GM12878 (cell line): ENCODE results near the gene RBBP5. TPM values are rescaled to one million over a fixed set of nuclear protein-coding genes. Genes with fewer than 3 reads are reported as not detected.

Experiments
- ATAC-seq: fragments of 200-7000 bp; cut with Tn5 transposase; 3 replicates; pipeline ENCODE4 v1.9.1; 2020; ENCODE audit warnings: mild to moderate bottlenecking, moderate library complexity
- BruUV-seq: library from RNA; stranded (reverse); fragments of 400-500 nt; replicated peaks from 2 replicates; lab custom pipeline; 2021; lab: Mats Ljungman, UMichigan
- CTCF ChIA-PET: fragments of 300-600 bp; sonication (Branson Sonifier 250); formaldehyde crosslinking; extraction: SDS; loops from one replicate; lab custom pipeline; 2021; ENCODE audit warnings: inconsistent platforms; lab: Yijun Ruan, JAX
- POLR2A ChIA-PET: fragments of 350-600 bp; formaldehyde crosslinking; extraction: SDS; loops from one replicate; lab custom pipeline; 2021; ENCODE audit warnings: inconsistent platforms; lab: Charles Lee
- RAD21 ChIA-PET: fragments of 300-600 bp; sonication (Branson Sonifier 250); formaldehyde crosslinking; loops from one replicate; lab custom pipeline; 2023; ENCODE audit warnings: antibody characterized with exemption; ENCODE audit not compliant: unreplicated experiment; lab: Charles Lee
- SMC1A ChIA-PET: fragments of 300-600 bp; sonication (Branson Sonifier 250); formaldehyde crosslinking; loops from one replicate; lab custom pipeline; 2023; ENCODE audit not compliant: unreplicated experiment, uncharacterized antibody; lab: Charles Lee
- DNase-seq: peaks from one replicate; pipeline ENCODE4 v3.0.0-alpha.2; 2011; ENCODE audit warnings: low read depth, low spot score
- FAIRE-seq: peaks from 3 replicates; lab custom pipeline; 2011; peaks lifted over from hg19 to GRCh38; lab: Jason Lieb, UNC
- H2AFZ ChIP-seq: 2 replicates; pipeline ENCODE4 v1.6.0; 2011; ENCODE audit warnings: low read depth, low read length, control low read depth; ENCODE audit not compliant: control insufficient read depth
- H3K27ac ChIP-seq: 2 replicates; pipeline ENCODE4 v1.5.1; 2011; ENCODE audit warnings: control low read depth; ENCODE audit not compliant: control insufficient read depth, insufficient read depth
- H3K27me3 ChIP-seq, 2 experiments: replicated peaks in 1 of 2; 2 replicates each; pipeline versions ENCODE4 v1.6.0 to v1.6.1; 2011; ENCODE audit warnings: low read length in 1 of 2; ENCODE audit not compliant: control insufficient read depth in 2 of 2, insufficient read depth in 2 of 2
- H3K36me3 ChIP-seq, 2 experiments: 2 replicates each; pipeline ENCODE4 v1.5.1; 2011; ENCODE audit warnings: low read length in 1 of 2; ENCODE audit not compliant: control insufficient read depth in 2 of 2, insufficient read depth in 2 of 2
- H3K4me1 ChIP-seq: 2 replicates; pipeline ENCODE4 v1.6.1; 2011; ENCODE audit warnings: mild to moderate bottlenecking, low read length, moderate library complexity, mixed read lengths; ENCODE audit not compliant: control insufficient read depth, insufficient read depth
- H3K4me2 ChIP-seq: 2 replicates; pipeline ENCODE4 v1.6.0; 2011; ENCODE audit warnings: control low read depth; ENCODE audit not compliant: control insufficient read depth, insufficient read depth
- H3K4me3 ChIP-seq: fragments of 200-600 bp; sonication (generic); 2 replicates; pipeline ENCODE4 v1.5.1; 2016
- H3K79me2 ChIP-seq: 2 replicates; pipeline ENCODE4 v1.6.0; 2011; ENCODE audit warnings: low read length; ENCODE audit not compliant: control insufficient read depth, insufficient read depth
- H3K9ac ChIP-seq: 2 replicates; pipeline ENCODE4 v1.8.0; 2011; ENCODE audit warnings: low read length, control low read depth, mixed read lengths; ENCODE audit not compliant: control insufficient read depth, insufficient read depth
- H3K9me3 ChIP-seq: replicated peaks from 3 replicates; pipeline ENCODE4 v1.5.1; 2011; ENCODE audit warnings: mild to moderate bottlenecking, low read length; ENCODE audit not compliant: control insufficient read depth, insufficient read depth
- H4K20me1 ChIP-seq: 2 replicates; pipeline ENCODE4 v1.6.0; 2011; ENCODE audit not compliant: control insufficient read depth, insufficient read depth
- CEBPB ChIP-seq, 2 experiments: fragments of 150-350 bp in 1 of 2; IDR thresholded peaks; 2 replicates each; pipeline ENCODE4 v1.6.1; 2012 to 2014; ENCODE audit warnings: low read depth in 2 of 2, low read length in 2 of 2, borderline replicate concordance in 1 of 2, inconsistent platforms in 1 of 2
- HDGF ChIP-seq: fragments of 450-650 bp; IDR thresholded peaks from 2 replicates; pipeline ENCODE4 v1.6.1; 2016; ENCODE audit warnings: antibody characterized with exemption
- NR2C2 ChIP-seq: IDR thresholded peaks from 2 replicates; pipeline ENCODE4 v1.6.1; 2011; ENCODE audit warnings: borderline replicate concordance, low read depth; ENCODE audit not compliant: control insufficient read depth, insufficient read length
- RAD21 ChIP-seq: IDR thresholded peaks from 2 replicates; pipeline ENCODE4 v1.6.1; 2011; ENCODE audit warnings: mild to moderate bottlenecking, low read depth, low read length, moderate library complexity; ENCODE audit not compliant: insufficient read depth
- TBL1XR1 ChIP-seq: IDR thresholded peaks from 2 replicates; pipeline ENCODE4 v1.6.1; 2012; ENCODE audit warnings: low read depth, low read length, improper control_type of control experiment
- WGBS: methylation state at CpG from one replicate; pipeline ENCODE4 v1.1.6; 2016; ENCODE audit warnings: low lambda C conversion rate; ENCODE audit not compliant: insufficient replicate concordance, insufficient coverage; ENCODE audit errors: missing lambda C conversion rate; 5-methylcytosine and 5-hydroxymethylcytosine counted together
- in situ Hi-C: fragments of 300-500 bp; cut with MboI; formaldehyde crosslinking; loops from 9 replicates; pipeline ENCODE4 v1.14.3; 2018; ENCODE audit warnings: mixed read lengths
- intact Hi-C: fragments of 100-400 bp; cut with micrococcal nuclease; formaldehyde crosslinking; loops from one replicate; pipeline ENCODE4 v1.14.2; 2022; ENCODE audit not compliant: unreplicated experiment
- polyA plus RNA-seq, 11 experiments: library from polyadenylated mRNA; depleted of rRNA in 4 of 11; unstranded in 6 of 11; stranded (reverse) in 5 of 11; fragments of >200 nt; fragmentation: Nextera tagmentation in 4 of 11; fragmentation: Illumina TruSeq in 1 of 11; extraction: Ambion mirVana in 4 of 11; extraction: Trizol in 1 of 11; gene quantifications; 1 replicate in 1 of 11; 2 replicates in 10 of 11; pipeline versions ENCODE4 v1.2.1 to v1.2.3, GENCODE V29; 2011 to 2016; ENCODE audit warnings: inconsistent platforms in 2 of 11, missing spikeins in 2 of 11, low read depth in 1 of 11
- total RNA-seq, 4 experiments: library from RNA; depleted of rRNA in 3 of 4; stranded (reverse); fragments of >200 nt in 3 of 4; fragmentation: Illumina TruSeq in 1 of 4; extraction: Trizol in 1 of 4; gene quantifications; 2 replicates each; pipeline versions ENCODE4 v1.2.1 to v1.2.3, GENCODE V29; 2013 to 2021
- TF ChIP-seq, protein P1 (sequence below): IDR thresholded peaks from 2 replicates; pipeline ENCODE4 v1.6.1; 2011; ENCODE audit warnings: borderline replicate concordance, low read depth, mild to moderate bottlenecking, moderate library complexity, mixed read lengths, low read length; ENCODE audit not compliant: insufficient read depth; ENCODE audit errors: extremely low read length
- TF ChIP-seq, protein P2 (sequence below): IDR thresholded peaks from 2 replicates; pipeline ENCODE4 v1.6.1; 2011; ENCODE audit warnings: borderline replicate concordance, low read depth, mild to moderate bottlenecking, moderate library complexity, low read length; ENCODE audit not compliant: insufficient read depth, poor library complexity, severe bottlenecking

The RBBP5 gene
- total and polyA plus RNA-seq, 10 of the 15 experiments (the other 5 are each of a cell fraction or from before 2014, with no cell fraction given), result 10.0 to 20.6 (median 14.8) TPM

DNA sequence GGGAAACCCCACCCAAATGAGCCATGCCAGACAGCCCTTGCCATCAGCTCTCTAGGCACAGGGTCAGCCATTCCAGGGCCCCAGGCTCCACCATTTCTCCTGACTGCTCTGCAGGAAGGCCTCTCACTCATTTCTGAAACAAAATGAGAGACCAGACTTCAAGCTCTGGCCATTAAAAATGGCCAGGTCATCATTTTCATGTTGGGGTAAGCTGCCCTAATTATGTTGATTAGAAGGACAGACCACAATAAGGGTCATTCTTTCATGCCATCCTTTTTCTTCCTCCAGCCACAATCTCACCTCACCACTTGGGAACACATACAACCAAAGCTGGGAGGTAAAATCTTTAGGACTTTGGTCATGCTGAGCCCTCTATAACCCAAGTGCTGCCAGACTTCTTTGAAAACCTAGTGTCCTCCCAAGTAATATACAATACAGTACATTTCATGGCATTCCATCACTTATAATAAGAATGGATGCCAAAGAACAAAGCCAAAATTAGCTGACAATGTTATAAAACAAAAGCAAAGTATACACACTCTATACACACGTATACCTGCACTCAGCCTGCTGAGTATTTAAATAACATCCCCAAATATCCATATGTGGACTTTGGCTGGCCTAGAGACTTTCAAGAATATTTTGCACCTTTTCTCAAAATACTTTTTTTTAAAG lies 22.4 kb upstream of the RBBP5 start (continued):
- TF ChIP-seq, protein P1, sequence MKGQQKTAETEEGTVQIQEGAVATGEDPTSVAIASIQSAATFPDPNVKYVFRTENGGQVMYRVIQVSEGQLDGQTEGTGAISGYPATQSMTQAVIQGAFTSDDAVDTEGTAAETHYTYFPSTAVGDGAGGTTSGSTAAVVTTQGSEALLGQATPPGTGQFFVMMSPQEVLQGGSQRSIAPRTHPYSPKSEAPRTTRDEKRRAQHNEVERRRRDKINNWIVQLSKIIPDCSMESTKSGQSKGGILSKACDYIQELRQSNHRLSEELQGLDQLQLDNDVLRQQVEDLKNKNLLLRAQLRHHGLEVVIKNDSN, result no peak
- TF ChIP-seq HDGF (no peak), RAD21 (no peak), NR2C2 (no peak)

DNA sequence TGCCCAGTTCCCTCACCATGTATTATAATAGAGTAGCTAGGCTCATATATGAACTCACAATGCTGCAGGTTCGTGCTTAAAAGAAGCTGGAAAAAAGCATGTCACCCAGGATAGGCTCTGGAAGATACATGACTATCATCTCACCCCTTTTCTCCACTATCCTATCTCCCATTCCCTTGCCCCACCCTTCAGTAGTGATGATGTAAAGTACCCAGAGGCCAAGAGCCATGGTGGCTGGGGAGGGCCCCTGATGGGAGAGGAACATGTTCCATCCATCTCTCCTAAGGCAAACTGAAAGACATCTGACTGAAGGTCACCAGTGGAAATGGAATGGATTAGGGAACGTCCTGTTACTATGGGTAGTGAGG lies 20.3 kb upstream of the RBBP5 start:
- TF ChIP-seq TBL1XR1 (no peak), CEBPB (IDR thresholded peaks at IDR 0.05; ENCODE audit: borderline replicate concordance in 1 of 2, low read depth in 2 of 2, low read length in 2 of 2) (no peak)
- TF ChIP-seq, protein P2, sequence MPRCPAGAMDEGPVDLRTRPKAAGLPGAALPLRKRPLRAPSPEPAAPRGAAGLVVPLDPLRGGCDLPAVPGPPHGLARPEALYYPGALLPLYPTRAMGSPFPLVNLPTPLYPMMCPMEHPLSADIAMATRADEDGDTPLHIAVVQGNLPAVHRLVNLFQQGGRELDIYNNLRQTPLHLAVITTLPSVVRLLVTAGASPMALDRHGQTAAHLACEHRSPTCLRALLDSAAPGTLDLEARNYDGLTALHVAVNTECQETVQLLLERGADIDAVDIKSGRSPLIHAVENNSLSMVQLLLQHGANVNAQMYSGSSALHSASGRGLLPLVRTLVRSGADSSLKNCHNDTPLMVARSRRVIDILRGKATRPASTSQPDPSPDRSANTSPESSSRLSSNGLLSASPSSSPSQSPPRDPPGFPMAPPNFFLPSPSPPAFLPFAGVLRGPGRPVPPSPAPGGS, result no peak
- no peaks in the 10 kb centered on the region for H3K79me2 ChIP-seq
- BruUV-seq, result no TSS peak
- peak overlapping the region; percentile 78 for H3K4me2 ChIP-seq
- ChIA-PET CTCF (interaction anchor here (0.9 to 4.9 kb wide), 28 partner anchors 10 to 333 kb away, joined by 3 to 88 read pairs (median 8); partner anchors contain the start of genes RBBP5 and TMCC2), SMC1A (interaction anchor here (1.0 to 5.2 kb wide), 11 partner anchors 21 to 183 kb away, joined by 3 to 28 read pairs (median 8); partner anchors contain the start of gene RBBP5), POLR2A (interaction anchor here (0.6 to 0.7 kb wide), 2 partner anchors 17 to 22 kb away, joined by 3 to 8 read pairs; no protein-coding TSS in a partner anchor), RAD21 (interaction anchor here (0.9 to 2.5 kb wide), 15 partner anchors 16 to 576 kb away, joined by 3 to 26 read pairs (median 4); no protein-coding TSS in a partner anchor)
- no peak overlapping the region for H3K27ac ChIP-seq
- in situ Hi-C loops (loop anchor here (5.0 kb wide), 1 partner anchor 165 kb away; no protein-coding TSS in a partner anchor), intact Hi-C loops (loop anchor here (5.0 kb wide), 1 partner anchor 115 kb away; no protein-coding TSS in a partner anchor)
- ATAC-seq, result peak; percentile 10; the same call in 1 of the 3 replicates
- H3K27me3 ChIP-seq, result no peaks in the 10 kb centered on the region
- no peaks in the 10 kb centered on the region for H3K9me3 ChIP-seq
- H3K36me3 ChIP-seq, result no peaks in the 10 kb centered on the region
- H3K9ac ChIP-seq, result no peak overlapping the region
- DNase-seq, result no peak
- no peak for FAIRE-seq
- 25% methylated on average over 2 of the region's 2 CpGs for WGBS
- H3K4me3 ChIP-seq, result no peak overlapping the region
- peaks cover 4% of the 10 kb centered on the region; the same call in 1 of the 2 replicates for H3K4me1 ChIP-seq
- H2AFZ ChIP-seq, result no peak overlapping the region
- H4K20me1 ChIP-seq, result no peaks in the 10 kb centered on the region
